Measurements from ENCODE around the gene KRTAP19-3.
"Not testable (repeated sequence)": the region's sequence is repeated elsewhere in the genome, so short reads cannot be mapped to it uniquely, and the experiment has no call there.

The KRTAP19-3 gene

GRCh38 chr21:30491963-30492428, at the start of gene KRTAP19-3:
TSS of gene KRTAP19-3 (minus strand) at chr21:30492013. CDS start at chr21:30491957, 56 bp downstream.
- DNase-seq = no peak

GRCh38 chr21:30518876-30519275, 27.1 kb upstream of the KRTAP19-3 start:
- no peak for DNase-seq

DNA sequence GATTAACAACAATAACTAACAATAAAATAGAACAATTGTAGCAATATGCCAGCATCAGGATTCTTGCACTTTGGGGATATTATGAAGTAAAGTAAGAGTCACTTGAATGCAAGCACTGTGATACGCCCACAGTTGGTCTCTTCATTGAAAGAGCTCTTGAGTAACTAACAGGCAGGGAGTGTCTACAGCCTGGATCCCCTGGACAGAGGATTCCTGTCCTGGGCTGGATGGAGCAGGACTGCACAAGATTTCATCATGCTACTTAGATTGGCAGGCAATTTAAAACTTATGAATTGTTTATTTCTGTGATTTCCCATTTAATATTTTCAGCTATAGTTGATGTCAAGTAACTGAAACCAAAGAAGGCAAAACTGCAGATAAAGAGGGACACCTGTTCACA, 23.9 kb upstream of the KRTAP19-3 start:
- no peak for DNase-seq

DNA sequence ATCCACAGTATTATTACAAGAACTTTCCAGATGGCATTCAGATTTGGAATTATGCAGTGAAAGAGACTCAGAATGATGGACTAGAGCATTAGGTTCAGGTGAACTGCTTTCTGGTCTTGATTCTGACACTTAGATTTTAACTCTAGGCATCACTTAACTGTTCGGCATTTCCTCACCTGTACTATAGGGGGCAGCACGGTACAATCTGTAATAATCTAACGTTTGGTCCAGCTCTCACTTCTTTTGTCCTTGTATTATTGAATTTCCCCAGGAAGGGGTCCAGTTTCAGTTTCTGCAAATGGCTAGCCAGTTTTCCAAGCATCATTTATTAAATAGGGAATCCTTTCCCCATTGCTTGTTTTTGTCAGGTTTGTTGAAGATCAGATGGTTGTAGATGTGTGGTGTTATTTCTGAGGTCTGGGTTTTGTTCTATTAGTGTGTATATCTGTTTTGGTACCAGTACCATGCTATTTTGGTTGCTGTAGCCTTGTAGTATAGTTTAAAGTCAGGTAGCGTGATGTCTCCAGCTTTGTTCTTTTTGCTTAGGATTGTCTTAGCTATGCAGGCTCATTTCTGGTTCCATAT, 13.9 kb upstream of the KRTAP19-3 start:
- DNase-seq = not testable (repeated sequence)

- DNase-seq = no peak
These were observed 10.2 kb upstream of the KRTAP19-3 start, which contains the start of gene KRTAP19-5 for GRCh38 chr21:30502041-30502440. TSS of gene KRTAP19-5 (minus strand) at chr21:30502141. CDS start at chr21:30502090, 51 bp downstream.

DNA sequence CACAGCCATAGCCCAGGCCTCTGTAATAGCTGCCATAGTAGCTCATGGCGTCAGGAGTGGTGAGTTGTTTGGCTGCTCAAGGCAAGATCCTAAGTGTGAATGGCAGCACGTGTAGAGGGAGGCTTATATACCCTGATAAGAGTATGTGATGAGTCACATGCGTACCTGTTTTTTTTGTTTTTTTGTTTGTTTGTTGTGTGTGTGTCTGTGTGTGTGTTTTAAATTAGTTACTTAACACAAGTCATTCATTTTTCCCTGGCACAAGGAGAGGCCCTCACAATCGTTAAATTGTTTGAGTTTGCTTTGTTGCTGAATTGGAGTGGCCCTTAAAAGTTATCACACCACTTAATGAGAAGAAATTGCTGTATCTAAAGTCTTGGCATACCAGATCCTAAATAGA, 5.3 kb upstream of the KRTAP19-3 start, which contains the start of gene KRTAP19-4:
TSS of gene KRTAP19-4 (minus strand) at position 101 of the 400 bp plus-strand sequence. CDS start at position 46, 55 bp downstream.
- no peak for DNase-seq

DNA sequence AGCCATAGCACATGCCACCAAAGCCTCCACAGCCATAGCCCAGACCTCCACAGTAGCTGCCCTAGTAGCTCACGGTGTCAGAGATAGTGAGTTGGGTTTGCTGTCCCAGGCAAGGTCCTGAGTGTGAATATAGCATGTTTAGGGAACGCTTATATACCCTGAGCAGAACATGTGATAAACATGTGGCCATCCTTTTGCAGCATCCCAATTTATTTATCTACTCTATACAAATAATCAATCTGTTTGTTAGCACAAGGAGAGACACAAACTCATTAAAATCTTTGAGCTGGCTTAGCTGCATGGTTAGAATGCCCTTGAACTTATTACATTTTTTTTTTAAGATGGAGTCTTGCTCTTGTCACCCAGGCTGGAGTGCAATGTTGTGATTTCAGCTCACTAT, 4.5 kb downstream of the KRTAP19-3 start, which contains the start of gene KRTAP19-2:
TSS of gene KRTAP19-2 (minus strand) at position 101 of the 400 bp plus-strand sequence. CDS start at position 13, 88 bp downstream.
- DNase-seq = no peak

DNA sequence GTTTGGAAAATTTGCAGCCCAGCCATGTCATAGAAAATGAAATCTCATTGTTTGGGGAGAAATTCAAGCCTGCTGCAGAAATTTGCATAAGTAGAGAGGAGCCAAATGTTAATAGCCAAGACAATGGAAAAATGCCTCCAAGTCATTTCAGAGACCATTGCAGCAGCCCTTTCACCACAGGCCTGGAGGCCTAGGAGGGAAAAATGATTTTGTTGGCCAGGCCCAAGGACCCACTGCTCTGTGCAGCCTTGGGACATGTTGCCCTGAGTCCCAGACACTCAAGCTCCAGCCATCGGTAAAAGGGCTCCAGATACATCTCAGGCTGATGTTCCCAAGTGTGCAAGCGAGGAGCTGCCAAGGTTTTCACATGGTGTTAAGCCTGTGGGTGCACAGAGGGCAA, 5.6 kb downstream of the KRTAP19-3 start:
- DNase-seq = no peak

- DNase-seq = no peak
These were observed 9.7 kb downstream of the KRTAP19-3 start for GRCh38 chr21:30482130-30482529.

- no peak for DNase-seq
These were observed 11.7 kb downstream of the KRTAP19-3 start, which contains the start of gene KRTAP19-1 for GRCh38 chr21:30480145-30480544. TSS of gene KRTAP19-1 (minus strand) at chr21:30480367. CDS start at chr21:30480317, 50 bp downstream.

GRCh38 chr21:30479259-30479658, 12.6 kb downstream of the KRTAP19-3 start:
- DNase-seq = no peak

GRCh38 chr21:30478004-30478403, 13.8 kb downstream of the KRTAP19-3 start:
- no peak for DNase-seq

GRCh38 chr21:30468900-30469714, 22.7 kb downstream of the KRTAP19-3 start:
- no peak for DNase-seq

GRCh38 chr21:30463713-30464112, 28.1 kb downstream of the KRTAP19-3 start:
- no peak for DNase-seq

GRCh38 chr21:30448514-30448913, 43.3 kb downstream of the KRTAP19-3 start:
- DNase-seq = no peak

DNA sequence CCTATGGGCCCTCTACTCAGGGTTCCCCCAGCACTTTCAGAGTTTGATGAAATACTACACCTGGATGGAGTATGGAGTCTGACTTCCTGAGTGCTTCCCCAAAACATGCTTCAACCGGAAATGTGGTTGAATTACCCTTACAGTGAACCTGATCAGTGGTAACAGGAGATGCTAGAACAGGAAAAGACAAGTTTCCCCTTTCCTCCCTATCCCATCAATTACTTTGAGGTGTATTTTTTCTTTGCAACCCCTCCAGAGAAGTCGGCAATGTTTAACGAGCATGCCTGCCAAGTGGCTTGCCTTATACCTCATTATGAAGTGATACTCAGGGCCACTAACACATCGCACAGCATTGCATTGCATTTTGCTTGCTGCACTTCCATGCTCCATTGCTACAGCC, 44.8 kb downstream of the KRTAP19-3 start:
- DNase-seq = no peak

DNA sequence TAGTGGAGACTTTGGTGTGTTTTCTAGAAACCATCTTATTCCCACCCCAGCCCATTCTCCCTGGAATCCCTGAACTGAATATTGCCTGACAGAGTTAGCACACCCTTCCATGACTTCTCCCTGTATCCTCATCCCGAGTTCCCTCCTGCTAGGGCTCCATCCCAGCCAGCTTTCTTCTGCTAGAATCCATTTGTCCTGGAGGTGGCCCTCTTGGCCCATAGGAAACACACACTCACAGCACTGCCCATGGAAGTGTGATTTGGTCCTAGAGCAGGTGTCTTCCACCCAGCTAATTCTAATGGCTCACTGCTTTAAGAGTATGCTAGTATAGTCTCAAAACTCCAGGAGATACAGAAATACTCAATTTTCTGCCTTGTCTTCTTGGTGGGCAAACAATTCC, 47.6 kb downstream of the KRTAP19-3 start:
- no peak for DNase-seq

GRCh38 chr21:30443226-30443625, 48.6 kb downstream of the KRTAP19-3 start:
- no peak for DNase-seq

Data from NCI-H1048 (cell line).